ENCODE data around the gene ZHX3.

ZHX3 gene

DNA sequence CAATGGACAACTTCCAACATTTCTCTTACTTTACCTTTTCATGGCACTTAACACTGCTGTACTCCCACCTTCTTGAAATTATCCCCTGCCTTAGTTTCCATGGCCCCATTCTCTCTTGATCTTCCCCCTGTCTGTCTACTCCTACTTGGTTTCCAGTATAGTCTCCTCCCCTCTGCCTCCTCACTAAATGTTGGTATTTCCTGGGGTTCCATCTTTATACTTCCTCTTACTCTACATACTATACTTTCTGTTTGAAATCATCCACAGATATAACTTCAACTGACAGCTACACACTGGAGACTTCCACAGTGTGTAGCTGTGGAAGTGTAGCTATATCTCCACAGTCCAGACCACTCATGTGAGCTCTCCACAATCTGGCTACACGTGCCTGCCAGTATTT, 13.5 kb downstream of the ZHX3 start:
- no peak for DNase-seq (ENCODE audit: low read depth)
- no peak for TF ChIP-seq POLR2A (IDR thresholded peaks at IDR 0.05; ENCODE audit: extremely low read depth, insufficient read length)
- TF ChIP-seq, protein P1, sequence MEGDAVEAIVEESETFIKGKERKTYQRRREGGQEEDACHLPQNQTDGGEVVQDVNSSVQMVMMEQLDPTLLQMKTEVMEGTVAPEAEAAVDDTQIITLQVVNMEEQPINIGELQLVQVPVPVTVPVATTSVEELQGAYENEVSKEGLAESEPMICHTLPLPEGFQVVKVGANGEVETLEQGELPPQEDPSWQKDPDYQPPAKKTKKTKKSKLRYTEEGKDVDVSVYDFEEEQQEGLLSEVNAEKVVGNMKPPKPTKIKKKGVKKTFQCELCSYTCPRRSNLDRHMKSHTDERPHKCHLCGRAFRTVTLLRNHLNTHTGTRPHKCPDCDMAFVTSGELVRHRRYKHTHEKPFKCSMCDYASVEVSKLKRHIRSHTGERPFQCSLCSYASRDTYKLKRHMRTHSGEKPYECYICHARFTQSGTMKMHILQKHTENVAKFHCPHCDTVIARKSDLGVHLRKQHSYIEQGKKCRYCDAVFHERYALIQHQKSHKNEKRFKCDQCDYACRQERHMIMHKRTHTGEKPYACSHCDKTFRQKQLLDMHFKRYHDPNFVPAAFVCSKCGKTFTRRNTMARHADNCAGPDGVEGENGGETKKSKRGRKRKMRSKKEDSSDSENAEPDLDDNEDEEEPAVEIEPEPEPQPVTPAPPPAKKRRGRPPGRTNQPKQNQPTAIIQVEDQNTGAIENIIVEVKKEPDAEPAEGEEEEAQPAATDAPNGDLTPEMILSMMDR (IDR thresholded peaks at IDR 0.05; ENCODE audit: low read depth, low read length): no peak
- TF ChIP-seq, protein P2, sequence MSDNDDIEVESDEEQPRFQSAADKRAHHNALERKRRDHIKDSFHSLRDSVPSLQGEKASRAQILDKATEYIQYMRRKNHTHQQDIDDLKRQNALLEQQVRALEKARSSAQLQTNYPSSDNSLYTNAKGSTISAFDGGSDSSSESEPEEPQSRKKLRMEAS (IDR thresholded peaks at IDR 0.05; ENCODE audit: low read depth, low read length): no peak
- TF ChIP-seq MYC (IDR thresholded peaks at IDR 0.05; ENCODE audit: low read depth, low read length): no peak

DNA sequence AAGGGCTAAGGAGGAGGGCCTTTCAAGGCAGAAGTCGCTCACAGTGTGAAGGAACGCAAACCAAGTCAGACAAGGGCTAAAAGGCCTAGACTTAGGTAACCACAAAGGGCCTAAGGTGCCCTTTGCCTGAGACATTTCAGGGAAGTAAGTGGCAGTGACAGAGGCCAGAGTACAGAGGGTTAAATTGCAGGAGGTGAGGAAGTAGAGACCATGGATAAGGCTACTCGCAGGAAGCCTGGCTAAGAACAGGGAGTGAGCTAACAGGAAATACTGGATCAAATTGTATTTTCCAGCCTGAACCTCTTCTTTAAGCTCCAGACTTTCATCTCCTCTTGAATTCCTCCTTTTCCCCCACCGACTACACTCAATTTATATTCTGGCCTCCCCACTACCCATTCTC, 16.6 kb downstream of the ZHX3 start:
- no peak overlapping the region for H3K4me3 ChIP-seq (ENCODE audit: low read depth, low read length)
- DNase-seq (ENCODE audit: low read depth): no peak
- no peak for TF ChIP-seq POLR2A (IDR thresholded peaks at IDR 0.05; ENCODE audit: extremely low read depth, insufficient read length)
- TF ChIP-seq, protein P1 (IDR thresholded peaks at IDR 0.05; ENCODE audit: low read depth, low read length): no peak
- TF ChIP-seq, protein P2 (IDR thresholded peaks at IDR 0.05; ENCODE audit: low read depth, low read length): no peak
- no peak for TF ChIP-seq MYC (IDR thresholded peaks at IDR 0.05; ENCODE audit: low read depth, low read length)

More for the DNA sequence above, 13.5 kb downstream of the ZHX3 start:
- H3K4me3 ChIP-seq (ENCODE audit: low read depth, low read length): no peak overlapping the region

DNA sequence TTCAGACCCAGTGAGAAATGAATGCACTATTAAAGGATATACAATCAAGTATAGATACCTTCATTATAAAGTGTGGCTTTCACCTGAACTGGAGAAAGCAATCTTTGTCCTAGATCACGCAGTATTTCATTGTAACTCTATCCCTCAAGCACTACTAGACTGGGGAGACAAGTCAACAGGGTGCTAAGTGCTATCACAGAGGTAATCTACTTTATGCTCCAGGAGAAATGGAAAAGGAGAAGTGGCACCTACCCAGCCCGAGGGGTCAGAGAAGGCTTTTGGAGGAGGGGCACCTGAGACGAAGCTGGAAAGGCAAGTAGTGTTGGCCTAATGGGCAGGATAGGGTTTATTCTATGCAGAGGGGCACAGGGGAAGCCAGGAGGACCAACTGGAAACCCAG, 17.1 kb downstream of the ZHX3 start:
- TF ChIP-seq, protein P2 (IDR thresholded peaks at IDR 0.05; ENCODE audit: low read depth, low read length): no peak
- TF ChIP-seq POLR2A (IDR thresholded peaks at IDR 0.05; ENCODE audit: extremely low read depth, insufficient read length) (no peak), MYC (IDR thresholded peaks at IDR 0.05; ENCODE audit: low read depth, low read length) (no peak)
- TF ChIP-seq, protein P1 (IDR thresholded peaks at IDR 0.05; ENCODE audit: low read depth, low read length): no peak
- no peak overlapping the region for H3K4me3 ChIP-seq (ENCODE audit: low read depth, low read length)
- DNase-seq (ENCODE audit: low read depth): no peak

DNA sequence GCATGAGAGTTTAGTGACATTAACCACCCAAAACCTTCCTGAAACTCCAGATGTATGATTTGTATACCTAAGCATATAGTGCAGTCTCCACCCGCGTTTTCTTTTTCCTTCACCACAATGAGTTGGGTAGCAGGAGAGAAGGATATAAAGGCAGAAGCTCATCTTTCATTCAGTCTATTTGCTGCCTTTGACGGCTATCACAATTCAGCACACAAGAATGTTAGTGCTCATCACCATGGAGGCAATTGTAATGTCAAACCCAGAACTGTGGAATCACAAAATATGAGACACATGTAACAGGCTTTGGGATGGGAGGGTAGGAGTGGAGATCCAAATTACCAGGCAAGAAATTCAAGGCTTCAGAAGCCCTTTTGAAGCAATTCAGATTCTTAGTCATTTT, 17.6 kb downstream of the ZHX3 start:
- H3K4me3 ChIP-seq (ENCODE audit: low read depth, low read length): no peak overlapping the region
- TF ChIP-seq, protein P1 (IDR thresholded peaks at IDR 0.05; ENCODE audit: low read depth, low read length): no peak
- TF ChIP-seq MYC (IDR thresholded peaks at IDR 0.05; ENCODE audit: low read depth, low read length): no peak
- no peak for TF ChIP-seq POLR2A (IDR thresholded peaks at IDR 0.05; ENCODE audit: extremely low read depth, insufficient read length)
- TF ChIP-seq, protein P2 (IDR thresholded peaks at IDR 0.05; ENCODE audit: low read depth, low read length): no peak
- no peak for DNase-seq (ENCODE audit: low read depth)

DNA sequence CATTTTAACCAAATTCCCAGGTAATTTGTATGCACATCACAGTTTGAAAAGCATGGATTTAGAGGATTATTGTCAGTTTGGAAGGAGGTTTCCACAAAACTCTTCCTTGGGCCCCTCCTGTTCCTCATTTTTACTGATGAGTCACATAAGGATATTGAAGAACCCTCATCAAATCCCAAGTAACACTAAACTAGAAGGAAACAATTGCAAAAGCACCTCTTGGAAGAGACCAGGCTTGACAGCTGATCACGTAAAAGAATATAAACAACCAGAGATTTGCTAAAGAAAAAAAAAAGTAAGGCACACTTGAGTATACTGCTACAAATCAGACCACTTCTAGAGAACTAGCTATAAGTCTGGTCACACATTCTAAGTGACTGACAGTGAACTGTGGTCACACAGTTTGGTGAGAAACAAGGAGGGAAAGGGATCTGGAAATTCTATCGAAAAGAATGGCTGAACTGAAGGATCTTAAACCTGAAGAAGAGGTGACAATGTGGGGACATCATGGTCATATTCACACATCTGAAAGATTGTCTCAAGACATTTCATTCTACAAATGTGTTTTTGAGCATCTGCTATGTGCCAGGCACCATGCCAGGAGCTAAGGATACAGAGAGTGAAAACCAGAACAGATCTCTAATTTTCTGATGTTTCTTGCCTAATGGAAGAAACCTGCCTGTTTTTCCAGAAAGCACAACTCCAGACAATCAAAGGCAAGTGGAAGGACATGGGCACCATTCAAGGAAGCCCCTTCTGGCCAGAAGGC, 24.1 kb downstream of the ZHX3 start:
- H3K4me3 ChIP-seq (ENCODE audit: low read depth, low read length): no peak overlapping the region
- DNase-seq (ENCODE audit: low read depth): no peak
- no peak for TF ChIP-seq POLR2A (IDR thresholded peaks at IDR 0.05; ENCODE audit: extremely low read depth, insufficient read length)
- TF ChIP-seq, protein P2 (IDR thresholded peaks at IDR 0.05; ENCODE audit: low read depth, low read length): no peak
- TF ChIP-seq, protein P1 (IDR thresholded peaks at IDR 0.05; ENCODE audit: low read depth, low read length): no peak
- no peak for TF ChIP-seq MYC (IDR thresholded peaks at IDR 0.05; ENCODE audit: low read depth, low read length)
